ENCODE data around the gene SLC14A1.

Gene SLC14A1

DNA sequence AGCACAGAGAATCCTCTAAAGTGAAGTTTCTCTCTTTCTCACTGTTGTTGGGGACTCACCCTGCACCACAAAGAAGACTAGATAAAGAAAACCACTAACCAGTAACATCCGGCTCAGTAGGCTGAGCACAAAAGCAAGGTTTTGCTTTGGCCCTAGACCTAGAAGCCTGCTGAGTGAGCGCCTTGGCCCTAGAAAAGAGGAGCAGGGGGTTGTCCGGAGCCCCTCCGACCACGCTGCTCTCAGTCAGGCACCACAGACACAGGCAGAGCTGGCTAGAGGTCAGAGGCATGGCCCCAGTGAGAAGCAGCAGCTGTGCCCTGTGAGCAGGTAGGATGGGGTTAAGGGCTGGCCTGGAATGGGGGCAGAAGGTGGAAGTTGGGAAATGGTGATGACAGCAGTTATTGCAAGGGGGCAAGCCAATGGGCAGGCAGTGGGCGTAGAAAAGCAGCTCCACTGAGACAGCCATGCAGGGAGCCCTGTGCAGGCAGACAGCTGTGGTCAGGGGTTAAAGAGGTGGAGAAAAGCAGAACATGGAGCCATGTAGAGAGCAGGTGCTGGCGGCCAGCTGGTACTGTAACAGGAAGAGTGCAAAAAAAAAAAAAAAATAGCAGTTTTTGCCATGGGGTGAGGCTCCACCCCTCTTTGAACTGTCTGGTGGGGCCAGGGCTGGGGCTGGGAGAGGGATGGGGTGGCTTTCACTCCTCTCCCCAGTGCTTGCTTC is 36.9 kb upstream of the SLC14A1 start:
- H3K27ac ChIP-seq = no peak overlapping the region
- TF ChIP-seq POLR2AphosphoS5 (IDR thresholded peaks at IDR 0.05; ENCODE audit: borderline replicate concordance, low read depth, low read length) (no peak), EZH2 (IDR thresholded peaks at IDR 0.05) (no peak), FOXP2 (optimal IDR thresholded peaks at IDR 0.05; ENCODE audit: control extremely low read depth, extremely low read length, insufficient read depth) (no peak)
- H3K4me3 ChIP-seq = no peak overlapping the region
- DNase-seq (ENCODE audit: low read depth, low spot score) = no peak
- no peaks in the 10 kb centered on the region for H3K36me3 ChIP-seq (ENCODE audit: insufficient read depth, low read length)
- H3K9ac ChIP-seq (ENCODE audit: insufficient read length) = no peak overlapping the region
- no peaks in the 10 kb centered on the region for H3K9me3 ChIP-seq (ENCODE audit: low read depth, low read length)

DNA sequence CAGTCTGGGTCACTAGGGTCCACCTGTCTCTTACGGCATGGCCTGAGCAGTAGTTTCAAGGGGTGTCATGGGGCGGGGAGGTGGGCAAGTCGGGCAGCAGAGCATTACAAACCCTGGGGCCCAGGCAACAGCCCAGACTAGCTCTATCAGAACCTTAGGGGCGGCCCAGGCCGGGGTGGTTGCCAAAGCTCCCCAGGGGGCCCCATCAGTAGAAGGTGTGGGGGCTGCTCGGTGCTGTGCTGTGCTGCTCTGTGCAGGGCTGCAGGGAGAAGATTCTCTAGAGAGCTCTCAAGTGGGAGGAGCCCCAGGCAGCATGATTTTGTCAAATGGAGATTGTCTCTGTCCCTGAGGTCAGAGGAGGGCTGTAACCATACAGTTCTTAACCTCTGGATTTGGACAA is 36.4 kb upstream of the SLC14A1 start:
- H3K9me3 ChIP-seq (ENCODE audit: low read depth, low read length) = no peaks in the 10 kb centered on the region
- no peak overlapping the region for H3K27ac ChIP-seq
- no peak for DNase-seq (ENCODE audit: low read depth, low spot score)
- TF ChIP-seq POLR2AphosphoS5 (IDR thresholded peaks at IDR 0.05; ENCODE audit: borderline replicate concordance, low read depth, low read length) = no peak
- no peak for TF ChIP-seq EZH2 (IDR thresholded peaks at IDR 0.05)
- TF ChIP-seq FOXP2 (optimal IDR thresholded peaks at IDR 0.05; ENCODE audit: control extremely low read depth, extremely low read length, insufficient read depth) = no peak
- no peaks in the 10 kb centered on the region for H3K36me3 ChIP-seq (ENCODE audit: insufficient read depth, low read length)
- no peak overlapping the region for H3K9ac ChIP-seq (ENCODE audit: insufficient read length)
- H3K4me3 ChIP-seq = no peak overlapping the region

GRCh38 chr18:45688113-45688512 is 35.9 kb upstream of the SLC14A1 start:
- Histone ChIP-seq H3K9me3 (ENCODE audit: low read depth, low read length) (no peaks in the 10 kb centered on the region), H3K27ac (no peak overlapping the region), H3K9ac (ENCODE audit: insufficient read length) (no peak overlapping the region), H3K36me3 (ENCODE audit: insufficient read depth, low read length) (no peaks in the 10 kb centered on the region), H3K4me3 (no peak overlapping the region)
- no peak for TF ChIP-seq POLR2AphosphoS5 (IDR thresholded peaks at IDR 0.05; ENCODE audit: borderline replicate concordance, low read depth, low read length)
- no peak for TF ChIP-seq EZH2 (IDR thresholded peaks at IDR 0.05)
- no peak for TF ChIP-seq FOXP2 (optimal IDR thresholded peaks at IDR 0.05; ENCODE audit: control extremely low read depth, extremely low read length, insufficient read depth)
- no peak for DNase-seq (ENCODE audit: low read depth, low spot score)

DNA sequence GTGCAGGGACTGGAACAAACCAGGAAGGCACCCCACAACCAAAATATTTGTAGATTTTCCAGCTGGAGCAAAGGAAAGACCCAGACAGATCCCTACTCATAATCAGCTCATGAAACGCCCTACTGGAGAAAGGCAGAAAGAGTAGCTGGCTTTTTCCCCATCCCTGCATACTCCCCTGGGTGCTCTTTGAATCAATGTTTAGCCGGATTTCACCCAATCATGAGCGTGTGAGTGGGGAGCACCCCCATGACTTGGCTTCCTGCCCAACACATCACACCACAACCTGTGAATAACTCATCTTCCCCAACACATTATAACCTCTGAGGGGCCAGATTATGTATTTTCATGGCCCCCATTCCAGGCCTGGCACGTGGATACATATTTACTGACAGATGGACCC is 35.1 kb upstream of the SLC14A1 start:
- Histone ChIP-seq H3K36me3 (ENCODE audit: insufficient read depth, low read length) (no peaks in the 10 kb centered on the region), H3K9me3 (ENCODE audit: low read depth, low read length) (no peaks in the 10 kb centered on the region), H3K9ac (ENCODE audit: insufficient read length) (no peak overlapping the region), H3K27ac (no peak overlapping the region), H3K4me3 (no peak overlapping the region)
- TF ChIP-seq EZH2 (IDR thresholded peaks at IDR 0.05) (no peak), POLR2AphosphoS5 (IDR thresholded peaks at IDR 0.05; ENCODE audit: borderline replicate concordance, low read depth, low read length) (no peak), FOXP2 (optimal IDR thresholded peaks at IDR 0.05; ENCODE audit: control extremely low read depth, extremely low read length, insufficient read depth) (no peak)
- no peak for DNase-seq (ENCODE audit: low read depth, low spot score)

DNA sequence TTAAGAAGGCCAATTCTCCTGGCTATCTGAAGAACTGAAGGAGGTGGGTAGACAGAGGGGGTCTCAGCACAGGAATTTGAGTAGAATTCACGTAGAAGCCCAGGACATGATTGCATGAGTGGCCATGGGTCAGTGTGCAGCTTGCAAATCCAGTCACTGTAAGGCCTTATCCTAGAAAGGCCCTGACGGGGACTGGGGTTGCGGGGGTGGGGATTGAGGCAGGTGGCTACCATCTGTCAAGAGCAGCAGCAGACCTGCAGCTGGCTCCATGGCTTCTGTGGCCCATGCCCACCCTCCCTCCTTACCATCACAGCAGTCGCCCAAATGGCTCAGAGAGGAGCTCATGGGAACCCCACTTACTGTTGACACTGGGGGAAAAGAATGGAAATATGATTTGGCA is 34.6 kb upstream of the SLC14A1 start:
- DNase-seq (ENCODE audit: low read depth, low spot score) = no peak
- no peak overlapping the region for H3K27ac ChIP-seq
- no peak overlapping the region for H3K9ac ChIP-seq (ENCODE audit: insufficient read length)
- H3K9me3 ChIP-seq (ENCODE audit: low read depth, low read length) = no peaks in the 10 kb centered on the region
- TF ChIP-seq POLR2AphosphoS5 (IDR thresholded peaks at IDR 0.05; ENCODE audit: borderline replicate concordance, low read depth, low read length) (no peak), EZH2 (IDR thresholded peaks at IDR 0.05) (no peak), FOXP2 (optimal IDR thresholded peaks at IDR 0.05; ENCODE audit: control extremely low read depth, extremely low read length, insufficient read depth) (no peak)
- no peaks in the 10 kb centered on the region for H3K36me3 ChIP-seq (ENCODE audit: insufficient read depth, low read length)
- no peak overlapping the region for H3K4me3 ChIP-seq

GRCh38 chr18:45690975-45691815 is 32.8 kb upstream of the SLC14A1 start:
- no peak overlapping the region for H3K9ac ChIP-seq (ENCODE audit: insufficient read length)
- TF ChIP-seq EZH2 (IDR thresholded peaks at IDR 0.05) = no peak
- TF ChIP-seq FOXP2 (optimal IDR thresholded peaks at IDR 0.05; ENCODE audit: control extremely low read depth, extremely low read length, insufficient read depth) = no peak
- no peak for TF ChIP-seq POLR2AphosphoS5 (IDR thresholded peaks at IDR 0.05; ENCODE audit: borderline replicate concordance, low read depth, low read length)
- peak; percentile 45 for DNase-seq (ENCODE audit: low read depth, low spot score)

DNA sequence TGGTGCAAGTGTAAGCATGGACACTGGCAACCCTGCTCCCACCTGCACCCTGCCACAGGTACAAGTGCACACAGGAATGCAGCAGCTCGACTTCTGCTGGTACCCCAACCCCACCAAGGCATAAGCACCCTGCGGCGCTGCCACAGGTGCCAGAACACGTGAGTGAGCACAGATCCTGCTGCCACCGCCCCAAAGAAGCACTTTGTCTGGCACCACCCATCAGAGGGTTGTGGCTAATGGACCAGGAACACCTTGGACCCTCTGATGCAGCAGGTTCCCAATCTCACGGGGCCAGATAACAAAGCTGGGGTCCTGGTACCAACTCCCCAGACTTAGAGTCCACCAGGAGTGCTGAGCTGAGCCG is 32.2 kb upstream of the SLC14A1 start:
- TF ChIP-seq POLR2AphosphoS5 (IDR thresholded peaks at IDR 0.05; ENCODE audit: borderline replicate concordance, low read depth, low read length) = no peak
- TF ChIP-seq EZH2 (IDR thresholded peaks at IDR 0.05) = no peak
- no peak for TF ChIP-seq FOXP2 (optimal IDR thresholded peaks at IDR 0.05; ENCODE audit: control extremely low read depth, extremely low read length, insufficient read depth)
- Histone ChIP-seq H3K4me3 (no peak overlapping the region), H3K27ac (no peak overlapping the region), H3K36me3 (ENCODE audit: insufficient read depth, low read length) (no peaks in the 10 kb centered on the region), H3K9ac (ENCODE audit: insufficient read length) (no peak overlapping the region), H3K9me3 (ENCODE audit: low read depth, low read length) (no peaks in the 10 kb centered on the region)
- no peak for DNase-seq (ENCODE audit: low read depth, low spot score)

More at GRCh38 chr18:45690975-45691815, 32.8 kb upstream of the SLC14A1 start:
- H3K36me3 ChIP-seq (ENCODE audit: insufficient read depth, low read length) = no peaks in the 10 kb centered on the region
- H3K27ac ChIP-seq = no peak overlapping the region
- no peaks in the 10 kb centered on the region for H3K9me3 ChIP-seq (ENCODE audit: low read depth, low read length)
- H3K4me3 ChIP-seq = peak overlapping the region; percentile 49

GRCh38 chr18:45702708-45703265 is 21.2 kb upstream of the SLC14A1 start:
- no peak for DNase-seq (ENCODE audit: low read depth, low spot score)
- no peaks in the 10 kb centered on the region for H3K9me3 ChIP-seq (ENCODE audit: low read depth, low read length)
- H3K36me3 ChIP-seq (ENCODE audit: insufficient read depth, low read length) = no peaks in the 10 kb centered on the region
- H3K9ac ChIP-seq (ENCODE audit: insufficient read length) = no peak overlapping the region
- TF ChIP-seq EZH2 (IDR thresholded peaks at IDR 0.05) (no peak), FOXP2 (optimal IDR thresholded peaks at IDR 0.05; ENCODE audit: control extremely low read depth, extremely low read length, insufficient read depth) (no peak), POLR2AphosphoS5 (IDR thresholded peaks at IDR 0.05; ENCODE audit: borderline replicate concordance, low read depth, low read length) (no peak)
- H3K4me3 ChIP-seq = no peak overlapping the region
- no peak overlapping the region for H3K27ac ChIP-seq

All from SK-N-MC (cell line).